ENCODE data around the gene CD163.
"Not testable (repeated sequence)": the region's sequence is repeated elsewhere in the genome, so short reads cannot be mapped to it uniquely, and the experiment has no call there.

The CD163 gene

GRCh38 chr12:7503686-7504415 is at the start of gene CD163:
Gene CD163, minus strand, starts transcription at chr12:7503777. Its CDS starts 87 bp downstream, at chr12:7503690.
- Mint-ChIP-seq H3K36me3 (ENCODE audit: low read depth) (no peaks in the 10 kb centered on the region), H3K27me3 (peaks cover 21% of the 10 kb centered on the region), H3K4me1 (ENCODE audit: low read depth) (no peaks in the 10 kb centered on the region)

DNA sequence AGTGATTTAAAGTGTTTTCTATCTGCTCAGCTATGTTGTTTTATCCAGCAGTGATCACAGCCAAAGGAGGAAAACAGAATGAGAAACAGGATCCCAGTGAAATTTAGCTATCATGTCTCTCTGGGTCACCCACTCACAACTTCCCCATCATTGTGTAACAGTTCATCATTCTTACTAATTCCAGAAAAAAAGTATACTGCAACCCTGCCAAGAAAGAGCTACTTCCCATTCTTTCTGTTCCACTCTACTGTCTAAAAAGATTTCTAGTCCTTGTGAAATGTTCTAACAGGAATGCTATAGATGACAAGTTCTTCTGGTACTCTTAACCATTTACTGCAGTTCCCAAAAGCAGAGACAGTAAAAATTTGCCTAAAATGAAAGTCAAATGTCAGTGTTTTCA is 39.2 kb upstream of the CD163 start:
- H3K9me3 Mint-ChIP-seq: peaks cover 6% of the 10 kb centered on the region
- H3K36me3 Mint-ChIP-seq (ENCODE audit: low read depth): no peaks in the 10 kb centered on the region
- H3K27me3 Mint-ChIP-seq: peaks cover 42% of the 10 kb centered on the region
- H3K4me1 Mint-ChIP-seq (ENCODE audit: low read depth): no peaks in the 10 kb centered on the region
- no peak overlapping the region for H3K27ac Mint-ChIP-seq
- H3K4me3 Mint-ChIP-seq: no peak overlapping the region

More at GRCh38 chr12:7503686-7504415, at the start of gene CD163:
- Mint-ChIP-seq H3K27ac (no peak within 1 kb of the TSS), H3K4me3 (no peak within 1 kb of the TSS), H3K9me3 (no peaks in the 10 kb centered on the region)

DNA sequence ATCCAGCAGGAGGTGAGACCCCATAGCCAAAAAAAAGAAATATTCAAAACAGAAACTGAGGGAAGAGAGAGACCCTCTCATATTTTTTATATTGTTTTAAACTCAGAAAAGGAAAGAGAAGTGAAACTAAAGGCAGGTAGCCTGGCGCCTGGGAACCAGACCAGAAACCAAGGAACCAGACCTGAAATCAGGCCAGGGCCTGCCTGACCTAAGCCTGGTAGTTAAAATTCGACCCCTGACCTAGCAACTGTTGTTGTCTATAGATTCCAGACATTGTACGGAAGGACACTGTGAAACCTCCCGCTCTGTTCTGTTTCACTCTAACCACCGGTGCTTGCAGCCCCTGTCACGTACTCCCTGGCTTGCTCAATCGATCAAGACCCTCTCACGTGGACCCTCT is 38.5 kb upstream of the CD163 start:
- peaks cover 10% of the 10 kb centered on the region for H3K9me3 Mint-ChIP-seq
- no peak overlapping the region for H3K4me3 Mint-ChIP-seq
- no peaks in the 10 kb centered on the region for H3K4me1 Mint-ChIP-seq (ENCODE audit: low read depth)
- H3K27me3 Mint-ChIP-seq: peaks cover 40% of the 10 kb centered on the region
- no peaks in the 10 kb centered on the region for H3K36me3 Mint-ChIP-seq (ENCODE audit: low read depth)
- no peak overlapping the region for H3K27ac Mint-ChIP-seq

DNA sequence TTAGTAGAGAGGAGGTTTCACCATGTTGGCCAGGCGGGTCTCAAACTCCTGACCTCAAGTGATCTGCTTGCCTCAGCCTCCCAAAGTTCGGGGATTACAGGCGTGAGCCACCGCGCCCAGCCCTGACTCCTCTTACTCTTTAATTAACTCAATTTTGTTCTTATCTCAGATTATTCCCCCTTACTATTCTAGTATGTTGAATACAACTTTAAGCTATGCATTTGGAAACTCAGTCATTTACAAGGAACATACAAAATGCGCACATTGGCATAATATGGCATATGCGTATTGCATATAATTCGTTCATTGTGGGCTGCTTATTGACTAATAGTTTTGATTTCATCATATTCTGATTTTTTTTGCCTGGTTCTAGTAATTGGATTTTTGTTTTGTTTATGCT is 10.8 kb upstream of the CD163 start:
- Mint-ChIP-seq H3K4me3 (no peak overlapping the region), H3K36me3 (ENCODE audit: low read depth) (no peaks in the 10 kb centered on the region)

DNA sequence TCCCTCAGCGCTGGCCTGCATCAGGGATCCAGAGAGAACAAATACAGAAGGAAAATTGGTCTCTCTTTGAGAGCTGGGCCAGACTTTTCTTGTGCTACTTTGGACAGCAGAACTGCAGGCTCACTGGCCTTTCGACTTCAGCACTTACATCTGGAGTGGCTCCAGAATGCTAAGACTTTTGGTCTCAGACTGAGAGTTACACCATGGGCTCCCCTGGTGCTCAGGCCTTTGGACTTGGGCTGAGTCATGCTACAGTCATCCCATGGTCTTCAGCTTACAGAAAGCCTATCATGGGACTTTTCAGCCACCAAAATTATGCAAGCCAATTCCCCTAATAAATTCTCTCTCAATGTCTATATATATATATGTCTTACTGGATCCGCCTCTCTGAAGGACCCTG is 9.0 kb upstream of the CD163 start:
- Mint-ChIP-seq H3K4me1 (ENCODE audit: low read depth) (no peaks in the 10 kb centered on the region), H3K36me3 (ENCODE audit: low read depth) (no peaks in the 10 kb centered on the region), H3K27ac (no peak overlapping the region), H3K4me3 (no peak overlapping the region), H3K9me3 (no peaks in the 10 kb centered on the region), H3K27me3 (peaks cover 21% of the 10 kb centered on the region)

More for the DNA sequence above, 10.8 kb upstream of the CD163 start:
- H3K27ac Mint-ChIP-seq: no peak overlapping the region
- H3K27me3 Mint-ChIP-seq: peaks cover 13% of the 10 kb centered on the region
- H3K4me1 Mint-ChIP-seq (ENCODE audit: low read depth): no peaks in the 10 kb centered on the region
- no peaks in the 10 kb centered on the region for H3K9me3 Mint-ChIP-seq

DNA sequence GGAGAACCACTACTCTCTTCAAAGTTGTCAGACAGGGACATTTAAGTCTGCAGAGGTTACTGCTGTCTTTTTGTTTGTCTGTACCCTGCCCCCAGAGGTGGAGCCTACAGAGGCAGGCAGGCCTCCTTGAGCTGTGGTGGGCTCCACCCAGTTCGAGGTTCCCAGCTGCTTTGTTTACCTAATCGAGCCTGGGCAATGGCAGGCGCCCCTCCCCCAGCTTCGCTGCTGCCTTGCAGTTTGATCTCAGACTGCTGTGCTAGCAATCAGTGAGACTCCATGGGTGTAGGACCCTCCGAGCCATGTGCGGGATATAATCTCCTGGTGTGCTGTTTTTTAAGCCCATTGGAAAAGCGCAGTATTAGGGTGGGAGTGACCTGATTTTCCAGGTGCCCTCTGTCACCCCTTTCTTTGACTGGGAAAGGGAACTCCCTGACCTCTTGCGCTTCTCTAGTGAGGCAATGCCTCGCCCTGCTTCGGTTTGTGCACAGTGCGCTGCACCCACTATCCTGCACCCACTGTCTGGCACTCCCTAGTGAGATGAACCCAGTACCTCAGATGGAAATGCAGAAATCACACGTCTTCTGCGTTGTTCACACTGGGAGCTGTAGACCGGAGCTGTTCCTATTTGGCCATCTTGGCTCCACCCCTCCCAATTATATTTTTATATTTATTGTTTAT is 6.4 kb upstream of the CD163 start:
- H3K27me3 Mint-ChIP-seq: peaks cover 14% of the 10 kb centered on the region
- not testable (repeated sequence) for H3K4me1 Mint-ChIP-seq (ENCODE audit: low read depth); H3K4me3 Mint-ChIP-seq; H3K36me3 Mint-ChIP-seq (ENCODE audit: low read depth); H3K9me3 Mint-ChIP-seq; H3K27ac Mint-ChIP-seq

DNA sequence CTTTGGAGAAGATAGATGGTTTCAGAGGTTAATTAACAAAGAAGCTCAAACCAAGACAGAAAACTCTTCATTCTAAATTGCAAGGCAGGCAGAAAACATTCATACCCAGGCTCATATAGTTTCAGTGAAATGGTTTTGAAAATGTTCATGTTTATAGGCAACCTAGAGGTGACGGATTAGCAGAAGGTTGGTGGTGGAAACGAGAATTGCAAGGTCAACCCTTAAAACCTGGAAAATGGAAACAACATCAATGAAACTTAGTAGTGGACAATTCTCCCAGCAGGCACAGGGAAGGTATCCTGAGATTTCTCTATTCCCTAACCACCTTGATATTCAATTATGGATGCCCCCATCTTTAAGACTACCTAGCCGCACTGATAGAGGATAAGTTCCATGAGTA is 965 bp downstream of the CD163 start:
- Mint-ChIP-seq H3K27me3 (peaks cover 18% of the 10 kb centered on the region), H3K4me1 (ENCODE audit: low read depth) (no peaks in the 10 kb centered on the region), H3K4me3 (no peak overlapping the region), H3K9me3 (no peaks in the 10 kb centered on the region), H3K27ac (no peak overlapping the region), H3K36me3 (ENCODE audit: low read depth) (no peaks in the 10 kb centered on the region)

- Mint-ChIP-seq H3K27ac (no peak overlapping the region), H3K4me3 (no peak overlapping the region), H3K36me3 (ENCODE audit: low read depth) (no peaks in the 10 kb centered on the region), H3K27me3 (peaks cover 23% of the 10 kb centered on the region), H3K9me3 (no peaks in the 10 kb centered on the region), H3K4me1 (ENCODE audit: low read depth) (no peaks in the 10 kb centered on the region)
These were observed 2.5 kb downstream of the CD163 start for GRCh38 chr12:7501031-7501588.

DNA sequence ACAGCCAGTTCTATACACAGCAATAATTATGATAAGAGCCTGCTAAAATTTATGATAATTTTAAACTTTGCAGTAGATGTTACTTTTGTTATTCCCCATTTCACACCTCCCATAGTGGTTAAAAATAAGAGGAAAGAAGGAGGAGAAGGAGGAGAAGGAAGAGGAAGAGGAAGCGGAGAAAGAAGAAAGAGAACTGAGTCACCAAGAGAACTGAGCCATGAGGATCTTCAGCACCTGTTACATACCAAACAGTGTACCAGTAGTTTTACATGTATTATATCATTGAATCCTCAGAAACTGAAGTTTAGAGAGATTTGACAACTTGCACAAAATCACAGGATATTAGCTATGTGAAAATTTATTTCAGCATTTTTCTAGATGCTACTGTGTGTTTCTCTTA is 3.9 kb downstream of the CD163 start:
- Mint-ChIP-seq H3K36me3 (ENCODE audit: low read depth) (no peaks in the 10 kb centered on the region), H3K27ac (no peak overlapping the region), H3K27me3 (peaks cover 33% of the 10 kb centered on the region), H3K9me3 (no peaks in the 10 kb centered on the region), H3K4me1 (ENCODE audit: low read depth) (no peaks in the 10 kb centered on the region), H3K4me3 (no peak overlapping the region)

GRCh38 chr12:7498809-7499208 is 4.8 kb downstream of the CD163 start:
- Mint-ChIP-seq H3K9me3 (no peaks in the 10 kb centered on the region), H3K4me1 (ENCODE audit: low read depth) (no peaks in the 10 kb centered on the region), H3K27ac (no peak overlapping the region), H3K4me3 (no peak overlapping the region), H3K27me3 (peaks cover 33% of the 10 kb centered on the region), H3K36me3 (ENCODE audit: low read depth) (no peaks in the 10 kb centered on the region)

DNA sequence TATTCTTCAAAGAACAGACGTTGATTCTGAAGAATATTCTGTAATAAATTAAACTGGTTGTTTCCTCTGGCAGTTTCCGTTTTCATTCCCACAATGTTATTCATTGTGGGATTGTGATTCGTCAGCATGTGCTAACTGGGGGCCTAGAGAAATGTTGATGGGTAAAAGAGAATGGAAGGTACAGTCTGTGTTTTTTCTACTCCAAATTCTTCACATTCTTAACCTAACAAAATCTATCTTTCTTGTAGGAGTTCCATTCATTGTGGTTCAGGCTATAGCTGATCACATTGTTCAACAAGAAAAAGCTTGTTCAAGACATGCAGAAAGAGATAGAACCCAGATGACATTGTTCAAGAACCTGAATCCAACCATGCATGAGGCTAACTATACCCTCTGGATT is 5.9 kb downstream of the CD163 start:
- H3K4me3 Mint-ChIP-seq: no peak overlapping the region
- H3K9me3 Mint-ChIP-seq: no peaks in the 10 kb centered on the region

DNA sequence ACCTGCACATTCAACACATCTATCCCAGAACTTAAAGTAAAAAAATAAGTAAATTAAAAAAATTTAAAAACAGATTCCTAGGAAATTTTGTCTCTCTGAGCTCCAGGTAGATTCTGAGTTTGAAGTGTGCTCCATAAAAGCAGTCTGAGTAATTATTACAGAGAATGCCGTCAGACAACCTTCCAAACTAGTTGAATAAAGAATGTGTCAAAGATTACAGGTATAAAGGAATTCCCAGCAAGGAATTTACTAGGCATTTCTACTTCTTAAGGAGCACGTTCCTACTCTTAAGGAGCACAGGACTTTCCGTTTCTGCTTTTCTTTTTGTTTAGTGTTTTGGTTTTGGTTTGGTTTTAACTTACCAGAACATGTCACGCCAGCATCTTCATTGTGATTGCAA is 7.1 kb downstream of the CD163 start:
- no peak overlapping the region for H3K4me3 Mint-ChIP-seq
- H3K4me1 Mint-ChIP-seq (ENCODE audit: low read depth): no peaks in the 10 kb centered on the region
- H3K9me3 Mint-ChIP-seq: no peaks in the 10 kb centered on the region
- H3K36me3 Mint-ChIP-seq (ENCODE audit: low read depth): no peaks in the 10 kb centered on the region
- H3K27ac Mint-ChIP-seq: no peak overlapping the region
- H3K27me3 Mint-ChIP-seq: peaks cover 24% of the 10 kb centered on the region

More for the DNA sequence above, 5.9 kb downstream of the CD163 start:
- peaks cover 28% of the 10 kb centered on the region for H3K27me3 Mint-ChIP-seq
- H3K27ac Mint-ChIP-seq: no peak overlapping the region
- H3K4me1 Mint-ChIP-seq (ENCODE audit: low read depth): no peaks in the 10 kb centered on the region
- no peaks in the 10 kb centered on the region for H3K36me3 Mint-ChIP-seq (ENCODE audit: low read depth)

DNA sequence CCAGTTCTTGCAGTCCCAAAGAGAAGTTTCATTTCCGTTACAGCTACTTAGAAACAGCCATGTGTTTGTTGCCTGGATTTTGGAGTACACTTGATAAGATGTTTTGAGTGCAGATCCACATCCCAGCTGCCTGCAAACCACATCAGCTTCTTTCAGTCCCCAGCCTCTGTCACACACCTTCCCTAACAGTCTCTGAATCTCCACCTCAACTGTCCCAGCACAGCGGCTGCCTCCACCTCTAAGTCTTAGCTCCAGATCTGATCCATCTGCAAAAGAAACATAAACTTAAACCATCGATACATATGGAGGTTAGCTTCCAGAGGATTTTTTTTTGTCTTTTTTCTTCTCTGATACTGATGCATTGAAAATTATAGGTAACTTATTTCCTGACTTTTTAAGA is 8.4 kb downstream of the CD163 start:
- peaks cover 20% of the 10 kb centered on the region for H3K27me3 Mint-ChIP-seq
- H3K27ac Mint-ChIP-seq: no peak overlapping the region
- no peak overlapping the region for H3K4me3 Mint-ChIP-seq
- H3K36me3 Mint-ChIP-seq (ENCODE audit: low read depth): no peaks in the 10 kb centered on the region
- H3K4me1 Mint-ChIP-seq (ENCODE audit: low read depth): no peaks in the 10 kb centered on the region
- no peaks in the 10 kb centered on the region for H3K9me3 Mint-ChIP-seq

DNA sequence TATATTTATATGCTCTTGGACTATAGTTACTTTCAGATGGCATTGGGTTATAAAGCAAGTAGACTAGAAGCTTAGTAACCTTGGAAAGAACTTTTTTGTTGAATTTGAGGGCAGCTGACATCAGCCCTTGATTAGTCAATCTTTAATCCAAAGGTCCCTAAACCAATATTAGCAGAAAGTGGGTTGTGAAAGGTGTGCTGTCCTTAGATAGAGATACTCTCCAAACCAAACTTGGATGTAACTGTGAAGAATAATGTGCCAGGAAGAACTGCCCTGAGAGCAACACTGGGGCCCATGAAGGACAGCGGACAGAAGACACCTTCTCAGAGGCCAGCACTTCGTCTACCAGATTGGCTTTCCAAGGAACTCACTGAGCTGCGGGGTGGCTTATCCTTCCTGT is 10.6 kb downstream of the CD163 start:
- Mint-ChIP-seq H3K27me3 (peaks cover 16% of the 10 kb centered on the region), H3K4me3 (no peak overlapping the region), H3K9me3 (no peaks in the 10 kb centered on the region), H3K27ac (no peak overlapping the region), H3K4me1 (ENCODE audit: low read depth) (no peaks in the 10 kb centered on the region), H3K36me3 (ENCODE audit: low read depth) (no peaks in the 10 kb centered on the region)

- Mint-ChIP-seq H3K4me1 (ENCODE audit: low read depth) (no peaks in the 10 kb centered on the region), H3K4me3 (no peak overlapping the region), H3K9me3 (no peaks in the 10 kb centered on the region), H3K36me3 (ENCODE audit: low read depth) (no peaks in the 10 kb centered on the region), H3K27ac (no peak overlapping the region), H3K27me3 (peaks cover 8% of the 10 kb centered on the region)
These were observed 17.1 kb downstream of the CD163 start for GRCh38 chr12:7486512-7486911.

Measured in stimulated activated naive CD8-positive, alpha-beta T cell treated with anti-CD3 and anti-CD28 coated beads, Interleukin-15, Interleukin-2, amounts not matched to agents 100 ng/mL and 50 ng/mL, for 24 hours (primary cell).